Stimulated activated CD8-positive, alpha-beta memory T cell treated with anti-CD3 and anti-CD28 coated beads, Interleukin-12 subunit alpha, Interleukin-12 subunit beta, amount 100 ng/mL, for 1 hour (primary cell): ENCODE results near the gene SHISA7.

ENCODE experiments used
- DNase-seq: peaks from one replicate; pipeline ENCODE4 v3.0.0-alpha.2; 2020; ENCODE audit warnings: low read depth

The SHISA7 gene

DNA sequence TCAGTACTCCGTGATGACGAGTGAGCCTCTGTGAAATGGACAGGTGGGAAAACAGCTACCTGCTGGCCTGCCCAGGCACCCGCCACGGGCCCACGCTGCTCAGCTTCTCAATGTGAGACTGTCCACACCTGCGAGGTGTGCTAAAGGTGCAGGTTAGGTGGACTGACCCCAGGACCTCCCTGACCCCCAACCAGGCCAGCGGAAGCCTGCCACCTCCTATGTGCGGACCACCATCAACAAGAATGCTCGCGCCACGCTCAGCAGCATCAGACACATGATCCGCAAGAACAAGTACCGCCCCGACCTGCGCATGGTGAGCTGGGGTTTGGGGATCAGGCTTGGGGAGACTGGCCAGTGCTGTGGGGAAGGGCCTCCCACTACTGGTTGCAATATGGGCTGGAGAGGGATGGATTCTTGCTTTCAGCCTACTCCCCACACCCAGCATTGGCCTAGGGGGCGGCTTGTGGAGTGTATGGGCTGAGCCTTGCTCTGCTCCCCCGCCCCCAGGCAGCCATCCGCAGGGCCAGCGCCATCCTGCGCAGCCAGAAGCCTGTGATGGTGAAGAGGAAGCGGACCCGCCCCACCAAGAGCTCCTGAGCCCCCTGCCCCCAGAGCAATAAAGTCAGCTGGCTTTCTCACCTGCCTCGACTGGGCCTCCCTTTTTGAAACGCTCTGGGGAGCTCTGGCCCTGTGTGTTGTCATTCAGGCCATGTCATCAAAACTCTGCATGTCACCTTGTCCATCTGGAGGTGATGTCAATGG, 55.2 kb downstream of the SHISA7 start:
- no peak for DNase-seq

GRCh38 chr19:55386493-55386971, 56.6 kb downstream of the SHISA7 start:
- no peak for DNase-seq

DNA sequence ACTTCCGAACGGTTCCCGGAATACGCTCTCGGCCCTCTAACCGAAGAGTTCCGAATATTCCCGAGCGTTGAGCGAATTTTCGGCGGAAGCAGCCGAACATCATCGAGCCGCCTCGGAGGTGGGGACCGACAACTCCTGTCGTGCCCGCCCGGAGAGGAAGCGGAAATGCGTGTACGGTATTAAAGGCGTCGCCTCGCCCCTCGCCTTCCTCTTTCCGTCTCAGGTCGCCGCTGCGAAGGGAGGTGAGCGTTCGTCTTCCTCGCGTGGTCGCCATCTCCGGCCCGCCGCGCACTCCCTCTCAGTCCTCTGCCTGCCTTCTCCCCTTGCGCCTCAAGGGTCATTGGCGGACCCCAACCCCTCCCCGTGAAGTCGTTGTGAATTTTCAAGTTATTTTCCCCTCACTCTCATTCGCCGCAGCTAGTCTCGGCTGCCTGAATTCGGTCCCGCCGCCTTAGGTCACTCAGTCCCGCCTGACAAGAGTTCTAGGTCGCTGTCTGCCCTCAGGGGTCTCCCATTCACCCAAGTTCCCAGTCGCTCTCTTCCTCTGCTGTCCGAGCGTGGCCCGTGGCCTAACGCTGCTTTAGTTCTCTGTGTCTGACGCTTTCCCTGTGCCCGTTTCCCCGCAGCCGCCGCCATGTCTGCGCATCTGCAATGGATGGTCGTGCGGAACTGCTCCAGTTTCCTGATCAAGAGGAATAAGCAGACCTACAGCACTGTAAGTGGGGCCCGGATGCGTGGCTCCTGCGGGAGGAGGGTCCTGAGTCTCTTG, 57.2 kb downstream of the SHISA7 start, which contains the start of gene RPL28:
TSS of gene RPL28 (plus strand) at position 209 of the 769 bp plus-strand sequence. CDS start at position 635, 426 bp downstream.
- peak; percentile 98 for DNase-seq

DNA sequence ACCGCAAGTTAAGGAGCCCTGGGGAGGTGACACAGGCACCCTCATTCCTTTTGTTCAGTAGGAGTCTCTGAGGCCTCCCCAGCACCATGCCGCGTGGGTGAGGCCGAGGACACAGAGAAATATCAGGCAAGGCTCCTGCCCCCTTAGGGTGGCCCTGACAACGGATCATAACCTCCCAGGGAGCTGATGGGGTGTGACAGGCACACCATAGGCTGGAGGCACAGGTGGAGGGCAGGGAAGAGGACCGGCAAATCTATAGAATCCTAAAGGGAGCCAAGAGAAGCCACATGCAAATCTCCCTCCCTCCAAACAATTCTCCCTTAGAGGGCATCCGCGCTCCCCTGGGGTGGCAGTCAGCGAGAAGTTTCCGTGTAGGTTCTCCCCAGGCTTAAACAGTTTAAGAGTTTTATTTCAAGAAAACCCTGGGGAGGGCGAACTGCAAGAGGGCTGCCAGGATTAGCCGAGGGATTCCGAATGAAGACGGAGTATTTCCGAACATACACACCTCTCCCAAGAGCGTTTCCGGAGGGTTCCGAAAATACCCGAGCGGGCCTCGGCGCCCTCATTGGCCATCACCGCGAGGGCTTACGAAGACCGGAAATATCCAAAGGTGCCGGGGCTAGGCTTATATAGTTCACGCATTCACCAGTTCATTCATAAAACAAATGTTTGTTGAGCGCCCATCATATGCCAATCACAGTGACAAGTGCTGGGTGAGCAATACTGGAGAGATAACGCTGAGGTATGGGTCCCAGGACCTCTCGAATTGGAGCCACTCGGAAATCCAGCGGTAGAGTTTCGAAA, 58.0 kb downstream of the SHISA7 start:
- peak; percentile 84 for DNase-seq

DNA sequence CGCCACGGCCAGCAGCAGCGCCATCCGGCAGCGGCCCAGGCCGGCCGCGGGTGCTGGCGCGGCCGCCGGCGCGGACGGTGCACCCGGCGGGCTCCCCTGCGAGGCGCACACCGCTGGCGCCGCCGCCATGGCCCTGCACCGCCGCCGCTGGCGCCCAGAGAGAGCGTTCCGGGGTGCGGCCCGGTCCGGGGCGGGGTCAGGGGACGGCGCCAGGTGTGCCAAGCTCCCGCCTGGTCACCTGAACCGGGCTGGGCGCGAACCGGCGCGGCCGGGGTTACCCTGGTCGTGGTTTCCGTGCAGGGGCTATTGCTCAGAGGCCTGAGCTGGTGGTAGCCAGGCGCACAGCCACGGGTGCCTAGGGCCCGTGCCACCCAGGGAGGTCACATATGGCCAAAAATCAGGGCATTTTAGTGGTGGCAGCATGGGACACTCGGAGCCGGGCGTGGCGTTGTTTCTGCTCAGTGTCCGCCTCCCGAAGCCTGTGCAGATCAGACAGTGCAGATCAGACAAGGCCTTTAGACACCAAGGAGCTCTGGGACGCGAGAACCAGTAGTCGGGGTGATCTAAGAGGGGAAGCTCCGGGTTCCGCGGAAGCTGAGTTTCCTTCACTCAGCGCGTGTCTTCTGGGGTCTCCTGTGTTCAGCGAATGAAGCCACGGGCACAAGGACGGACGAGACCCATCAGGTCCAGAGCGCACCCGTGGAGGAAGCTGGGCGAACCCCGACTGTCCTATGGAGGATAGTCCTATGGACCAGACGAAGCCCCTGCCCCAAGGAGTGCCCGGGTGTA, 58.8 kb downstream of the SHISA7 start, which contains the start of gene TMEM238:
TSS of gene TMEM238 (minus strand) at position 162 of the 789 bp plus-strand sequence. CDS start at position 129, 33 bp downstream.
- no peak for DNase-seq

DNA sequence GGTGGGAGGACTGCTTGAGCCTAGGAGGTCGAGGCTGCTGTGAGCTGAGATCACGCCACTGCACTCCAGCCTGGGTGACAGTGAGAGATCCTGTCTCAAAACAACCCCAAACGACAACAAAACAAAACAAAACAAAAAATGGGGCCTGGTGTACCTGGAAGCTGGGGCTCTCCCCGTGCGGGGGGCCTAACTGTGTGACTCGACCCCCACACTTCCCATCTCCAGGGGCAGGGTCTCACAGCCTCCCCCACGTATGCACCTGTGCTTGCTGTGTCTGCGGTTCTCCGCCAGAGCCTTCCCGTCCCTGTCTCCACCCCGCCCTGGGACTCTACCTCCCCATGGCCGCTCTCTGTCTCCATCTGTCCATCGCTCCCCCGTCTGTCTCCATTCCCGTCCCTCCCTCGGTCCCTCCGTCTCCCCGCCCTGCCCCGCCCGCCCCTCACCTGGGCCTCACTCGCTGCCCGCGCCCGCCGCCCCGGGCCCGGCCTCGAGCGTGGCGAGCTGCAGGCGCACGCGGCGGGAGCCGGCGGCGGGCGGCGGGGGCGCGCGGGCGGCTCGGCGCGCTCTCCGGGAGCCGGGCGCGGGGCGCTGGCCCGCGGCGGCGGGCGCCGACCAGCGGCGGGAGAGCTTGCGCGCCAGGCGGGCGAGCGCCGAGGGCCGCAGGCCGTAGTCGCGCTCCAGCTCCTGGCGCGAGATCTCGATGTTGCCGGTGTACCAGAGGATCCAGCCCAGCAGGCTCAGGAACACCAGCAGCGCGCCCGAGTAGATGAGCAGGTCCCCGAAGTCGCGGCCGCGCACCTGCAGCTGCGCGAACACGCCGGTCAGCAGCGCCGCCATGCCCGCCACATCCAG, 59.6 kb downstream of the SHISA7 start:
- no peak for DNase-seq

- no peak for DNase-seq
These were observed 60.5 kb downstream of the SHISA7 start for GRCh38 chr19:55382522-55383054.

GRCh38 chr19:55382013-55382412, 61.1 kb downstream of the SHISA7 start:
- no peak for DNase-seq

DNA sequence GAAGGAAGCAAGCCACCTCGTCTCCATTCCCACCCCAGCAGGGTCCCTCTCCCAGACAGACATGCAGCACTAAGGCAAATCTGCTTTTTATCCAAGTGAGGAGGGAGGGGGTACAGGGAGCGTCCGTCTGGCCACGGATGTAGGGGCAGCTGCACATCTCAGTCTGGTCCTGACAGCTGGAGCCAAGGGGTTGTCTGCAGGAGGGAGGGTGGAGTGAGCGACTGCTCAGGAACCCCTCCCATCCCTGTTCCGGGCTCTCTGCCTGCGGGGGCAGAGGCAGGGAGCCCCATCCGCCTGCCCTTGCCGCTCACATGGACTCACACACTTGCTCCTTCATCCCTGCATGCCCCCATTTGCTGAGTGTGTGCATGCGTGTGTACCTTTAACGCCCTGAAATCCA, 63.9 kb downstream of the SHISA7 start:
- DNase-seq, result no peak
